H9 (cell line): ENCODE data around the gene TRIM28. TPM values are rescaled to one million over a fixed set of nuclear protein-coding genes. Genes with fewer than 3 reads are reported as not detected.
A peak's percentile ranks its signal among the peaks of the same experiment; 100 is the strongest.

ENCODE experiments used
- DNase-seq: peaks from one replicate; pipeline ENCODE4 v3.0.0-alpha.2; 2017
- H2AFZ ChIP-seq: one replicate; pipeline ENCODE4 v1.6.1; 2013; ENCODE audit warnings: mild to moderate bottlenecking, low read length, control low read depth, moderate library complexity
- H2AK5ac ChIP-seq: 2 replicates; pipeline ENCODE4 v1.6.1; 2013; ENCODE audit warnings: low read length, control low read depth, mixed read lengths; ENCODE audit not compliant: insufficient read length
- H2BK120ac ChIP-seq: one replicate; pipeline ENCODE4 v1.6.1; 2013; ENCODE audit warnings: low read depth, mild to moderate bottlenecking, low read length, control low read depth, inconsistent platforms; ENCODE audit not compliant: poor library complexity, severe bottlenecking
- H2BK12ac ChIP-seq: 2 replicates; pipeline ENCODE4 v1.6.1; 2013; ENCODE audit warnings: low read length, control low read depth, mixed read lengths, low read depth; ENCODE audit not compliant: insufficient read length
- H2BK15ac ChIP-seq: 2 replicates; pipeline ENCODE4 v1.6.1; 2013; ENCODE audit warnings: low read depth, low read length, control low read depth
- H2BK20ac ChIP-seq: one replicate; pipeline ENCODE4 v1.6.1; 2013; ENCODE audit warnings: low read depth, mild to moderate bottlenecking, low read length, control low read depth, inconsistent platforms; ENCODE audit not compliant: poor library complexity, severe bottlenecking
- H2BK5ac ChIP-seq: 2 replicates; pipeline ENCODE4 v1.6.1; 2013; ENCODE audit warnings: low read length, control low read depth, mixed read lengths; ENCODE audit not compliant: insufficient read length
- H3K14ac ChIP-seq: 2 replicates; pipeline ENCODE4 v1.6.1; 2013; ENCODE audit warnings: low read length, control low read depth; ENCODE audit not compliant: insufficient read depth
- H3K18ac ChIP-seq: 2 replicates; pipeline ENCODE4 v1.6.1; 2013; ENCODE audit warnings: low read depth, mild to moderate bottlenecking, mixed read lengths, low read length, control low read depth; ENCODE audit not compliant: insufficient read length
- H3K23ac ChIP-seq: 2 replicates; pipeline ENCODE4 v1.6.1; 2013; ENCODE audit warnings: low read length, control low read depth, mixed read lengths, low read depth; ENCODE audit not compliant: insufficient read length
- H3K23me2 ChIP-seq: 2 replicates; pipeline ENCODE4 v1.6.1; 2013; ENCODE audit warnings: low read depth, mild to moderate bottlenecking, mixed read lengths, low read length, control low read depth; ENCODE audit not compliant: insufficient read length, poor library complexity, severe bottlenecking
- H3K27ac ChIP-seq: 2 replicates; pipeline ENCODE4 v1.5.1; 2013; ENCODE audit warnings: low read length, control low read depth, mixed read lengths, low read depth; ENCODE audit not compliant: insufficient read length
- H3K27me3 ChIP-seq: 2 replicates; pipeline ENCODE4 v1.6.1; 2013; ENCODE audit warnings: low read length, control low read depth, inconsistent platforms; ENCODE audit not compliant: insufficient read depth
- H3K4ac ChIP-seq: 2 replicates; pipeline ENCODE4 v1.6.1; 2013; ENCODE audit warnings: low read depth, mild to moderate bottlenecking, control low read depth, inconsistent platforms, low read length, moderate library complexity
- H3K4me1 ChIP-seq: 2 replicates; pipeline ENCODE4 v1.6.1; 2013; ENCODE audit warnings: low read length, control low read depth, inconsistent platforms; ENCODE audit not compliant: insufficient read depth
- H3K4me2 ChIP-seq: 2 replicates; pipeline ENCODE4 v1.6.1; 2013; ENCODE audit warnings: low read length, control low read depth, mixed read lengths; ENCODE audit not compliant: insufficient read length, insufficient read depth
- H3K56ac ChIP-seq: 2 replicates; pipeline ENCODE4 v1.6.1; 2013; ENCODE audit warnings: low read depth, mild to moderate bottlenecking, mixed read lengths, low read length, control low read depth; ENCODE audit not compliant: insufficient read length
- H3K79me1 ChIP-seq: 2 replicates; pipeline ENCODE4 v1.6.1; 2013; ENCODE audit warnings: low read depth, mild to moderate bottlenecking, moderate library complexity, low read length, control low read depth, inconsistent platforms; ENCODE audit not compliant: insufficient read depth, poor library complexity, severe bottlenecking
- H3K79me2 ChIP-seq: 2 replicates; pipeline ENCODE4 v1.6.1; 2013; ENCODE audit warnings: low read length, control low read depth, inconsistent platforms; ENCODE audit not compliant: insufficient read depth
- H3K9ac ChIP-seq: 2 replicates; pipeline ENCODE4 v1.6.1; 2013; ENCODE audit warnings: low read length, control low read depth, mixed read lengths; ENCODE audit not compliant: insufficient read length; ENCODE audit errors: extremely low read depth
- H3K9me3 ChIP-seq: one replicate; pipeline ENCODE4 v1.6.1; 2013; ENCODE audit warnings: low read depth, low read length, inconsistent platforms; ENCODE audit not compliant: control insufficient read depth
- H3T11ph ChIP-seq: one replicate; pipeline ENCODE4 v1.6.1; 2013; ENCODE audit warnings: mild to moderate bottlenecking, low read length, control low read depth, inconsistent platforms
- H4K20me1 ChIP-seq: one replicate; pipeline ENCODE4 v1.6.1; 2013; ENCODE audit not compliant: control insufficient read depth, insufficient read length, insufficient read depth
- H4K5ac ChIP-seq: 2 replicates; pipeline ENCODE4 v1.6.1; 2013; ENCODE audit warnings: low read depth, mild to moderate bottlenecking, mixed read lengths, low read length, control low read depth; ENCODE audit not compliant: insufficient read length
- H4K8ac ChIP-seq: replicated peaks from 2 replicates; pipeline ENCODE4 v1.6.1; 2013; ENCODE audit warnings: low read length, control low read depth, mixed read lengths, low read depth; ENCODE audit not compliant: insufficient read length
- H4K91ac ChIP-seq: 2 replicates; pipeline ENCODE4 v1.6.1; 2013; ENCODE audit warnings: low read depth, mild to moderate bottlenecking, moderate library complexity, mixed read lengths, low read length, control low read depth; ENCODE audit not compliant: insufficient read length
- H3K27ac Mint-ChIP-seq, 3 experiments: 2 replicates in 2 of 3; 3 replicates in 1 of 3; pipeline ENCODE4 v1.8.0; 2020 to 2021; ENCODE audit warnings: mixed read lengths in 3 of 3, mild to moderate bottlenecking in 1 of 3, moderate library complexity in 1 of 3
- H3K27me3 Mint-ChIP-seq: 2 replicates; pipeline ENCODE4 v1.8.0; 2021; ENCODE audit warnings: low read depth, mild to moderate bottlenecking, moderate library complexity, mixed read lengths
- H3K36me3 Mint-ChIP-seq, 3 experiments: 2 replicates in 2 of 3; 3 replicates in 1 of 3; pipeline ENCODE4 v1.8.0; 2020 to 2021; ENCODE audit warnings: low read depth in 3 of 3, mixed read lengths in 3 of 3; ENCODE audit not compliant: insufficient read depth in 1 of 3
- H3K4me1 Mint-ChIP-seq, 2 experiments: 2 replicates each; pipeline ENCODE4 v1.8.0; 2020; ENCODE audit warnings: mixed read lengths in 2 of 2
- H3K4me3 Mint-ChIP-seq, 2 experiments: 2 replicates in 1 of 2; 3 replicates in 1 of 2; pipeline ENCODE4 v1.8.0; 2020 to 2021; ENCODE audit warnings: mild to moderate bottlenecking in 2 of 2, mixed read lengths in 2 of 2, moderate library complexity in 1 of 2
- H3K9me3 Mint-ChIP-seq, 2 experiments: 2 replicates in 1 of 2; 3 replicates in 1 of 2; pipeline ENCODE4 v1.8.0; 2020; ENCODE audit warnings: mild to moderate bottlenecking in 2 of 2, mixed read lengths in 2 of 2, moderate library complexity in 1 of 2
- WGBS: extraction: QIAGEN DNeasy Blood & Tissue Kit; methylation state at CpG from one replicate; pipeline ENCODE4 v1.1.7; 2013; ENCODE audit warnings: missing lambda C conversion rate, low lambda C conversion rate, mixed read lengths; ENCODE audit not compliant: insufficient read length; ENCODE audit errors: extremely low coverage; 5-methylcytosine and 5-hydroxymethylcytosine counted together
- total RNA-seq: library from RNA; stranded (reverse); gene quantifications from 2 replicates; pipeline ENCODE4 v1.2.1, GENCODE V29; 2021
- TF ChIP-seq, protein P1 (sequence below): fragments of 200-600 bp; sonication (generic); conservative IDR thresholded peaks from 3 replicates; pipeline ENCODE4 v1.8.0; 2021; ENCODE audit warnings: antibody characterized with exemption, mild to moderate bottlenecking

The TRIM28 gene
- total RNA-seq, 1 experiment from 2014 or later, result 1,084 TPM

DNA sequence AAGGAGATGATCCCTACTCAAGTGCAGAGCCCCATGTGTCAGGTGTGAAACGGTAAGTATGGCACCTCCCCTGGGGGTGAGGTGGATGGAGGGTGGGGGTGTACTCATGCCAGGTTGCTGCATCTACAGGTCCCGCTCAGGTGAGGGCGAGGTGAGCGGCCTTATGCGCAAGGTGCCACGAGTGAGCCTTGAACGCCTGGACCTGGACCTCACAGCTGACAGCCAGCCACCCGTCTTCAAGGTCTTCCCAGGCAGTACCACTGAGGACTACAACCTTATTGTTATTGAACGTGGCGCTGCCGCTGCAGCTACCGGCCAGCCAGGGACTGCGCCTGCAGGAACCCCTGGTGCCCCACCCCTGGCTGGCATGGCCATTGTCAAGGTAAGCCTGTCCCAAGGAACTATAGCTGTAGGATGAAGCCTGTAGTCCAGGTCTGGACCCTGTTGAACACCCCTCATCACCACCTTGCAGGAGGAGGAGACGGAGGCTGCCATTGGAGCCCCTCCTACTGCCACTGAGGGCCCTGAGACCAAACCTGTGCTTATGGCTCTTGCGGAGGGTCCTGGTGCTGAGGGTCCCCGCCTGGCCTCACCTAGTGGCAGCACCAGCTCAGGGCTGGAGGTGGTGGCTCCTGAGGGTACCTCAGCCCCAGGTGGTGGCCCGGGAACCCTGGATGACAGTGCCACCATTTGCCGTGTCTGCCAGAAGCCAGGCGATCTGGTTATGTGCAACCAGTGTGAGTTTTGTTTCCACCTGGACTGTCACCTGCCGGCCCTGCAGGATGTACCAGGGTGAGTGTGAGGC, 5.2 kb downstream of the TRIM28 start:
- Histone ChIP-seq H3K27me3 (no peaks in the 10 kb centered on the region), H4K8ac (no peak overlapping the region), H2BK15ac (no peak overlapping the region), H2BK120ac (no peak overlapping the region), H3K14ac (no peak overlapping the region), H4K20me1 (peaks cover 7% of the 10 kb centered on the region), H3K79me1 (peaks cover 14% of the 10 kb centered on the region), H2BK20ac (no peak overlapping the region), H4K5ac (no peak overlapping the region), H3K23ac (no peak overlapping the region), H3K56ac (no peak overlapping the region), H3K4me2 (no peak overlapping the region), H3K4me1 (peaks cover 4% of the 10 kb centered on the region; the same call in 1 of the 2 replicates), H2BK5ac (no peak overlapping the region), H2BK12ac (no peak overlapping the region), H4K91ac (no peak overlapping the region), H3K79me2 (peaks cover 26% of the 10 kb centered on the region), H3T11ph (no peak overlapping the region), H2AK5ac (no peak overlapping the region), H3K4ac (no peak overlapping the region), H3K9me3 (no peaks in the 10 kb centered on the region), H3K23me2 (peaks cover 16% of the 10 kb centered on the region), H2AFZ (no peak overlapping the region), H3K9ac (no peak overlapping the region), H3K18ac (no peak overlapping the region), H3K27ac (no peak overlapping the region)
- H3K4me1 Mint-ChIP-seq, result peaks cover 24 to 25% of the 10 kb centered on the region in 2 experiments
- no peaks in the 10 kb centered on the region; the same call in 1 of the 2 replicates for H3K27me3 Mint-ChIP-seq
- DNase-seq, result no peak
- H3K4me3 Mint-ChIP-seq, result peak overlapping the region in 1 of 2 experiments; percentile 25; a peak in 1 of 5 replicates
- no peaks in the 10 kb centered on the region; a peak in 1 of 5 replicates for H3K9me3 Mint-ChIP-seq
- H3K27ac Mint-ChIP-seq, result no peak overlapping the region; a peak in 1 of 7 replicates
- TF ChIP-seq, protein P1, sequence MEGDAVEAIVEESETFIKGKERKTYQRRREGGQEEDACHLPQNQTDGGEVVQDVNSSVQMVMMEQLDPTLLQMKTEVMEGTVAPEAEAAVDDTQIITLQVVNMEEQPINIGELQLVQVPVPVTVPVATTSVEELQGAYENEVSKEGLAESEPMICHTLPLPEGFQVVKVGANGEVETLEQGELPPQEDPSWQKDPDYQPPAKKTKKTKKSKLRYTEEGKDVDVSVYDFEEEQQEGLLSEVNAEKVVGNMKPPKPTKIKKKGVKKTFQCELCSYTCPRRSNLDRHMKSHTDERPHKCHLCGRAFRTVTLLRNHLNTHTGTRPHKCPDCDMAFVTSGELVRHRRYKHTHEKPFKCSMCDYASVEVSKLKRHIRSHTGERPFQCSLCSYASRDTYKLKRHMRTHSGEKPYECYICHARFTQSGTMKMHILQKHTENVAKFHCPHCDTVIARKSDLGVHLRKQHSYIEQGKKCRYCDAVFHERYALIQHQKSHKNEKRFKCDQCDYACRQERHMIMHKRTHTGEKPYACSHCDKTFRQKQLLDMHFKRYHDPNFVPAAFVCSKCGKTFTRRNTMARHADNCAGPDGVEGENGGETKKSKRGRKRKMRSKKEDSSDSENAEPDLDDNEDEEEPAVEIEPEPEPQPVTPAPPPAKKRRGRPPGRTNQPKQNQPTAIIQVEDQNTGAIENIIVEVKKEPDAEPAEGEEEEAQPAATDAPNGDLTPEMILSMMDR, result no peak
- peaks cover 59 to 87% (median 81%) of the 10 kb centered on the region in 3 experiments for H3K36me3 Mint-ChIP-seq
- WGBS, result no CpG with 5 or more reads among the region's 20 CpGs
